Esophagus squamous epithelium (tissue), 5 donors: ENCODE data around the gene EZH2. TPM values are rescaled to one million over a fixed set of nuclear protein-coding genes. Genes with fewer than 3 reads are reported as not detected.

ENCODE experiments used
- DNase-seq: peaks from one replicate; lab custom pipeline; 2025; lab: John Stamatoyannopoulos, UW
- H3K27ac ChIP-seq, 4 donors: fragments of 200-600 bp; sonication (generic); one replicate each; pipeline ENCODE4 v1.5.1; 2016 to 2019; ENCODE audit warnings: mild to moderate bottlenecking in 1 of 4
- H3K27me3 ChIP-seq, 4 donors: fragments of 200-600 bp; sonication (generic); 1 replicate in 3 of 4; 2 replicates in 1 of 4; pipeline versions ENCODE4 v1.5.1 to v1.6.0; 2017 to 2021; ENCODE audit warnings: antibody characterized with exemption in 1 of 4
- H3K36me3 ChIP-seq, 3 donors: fragments of 200-600 bp; sonication (generic); one replicate each; pipeline ENCODE4 v1.5.1; 2016 to 2019
- H3K4me1 ChIP-seq, 3 donors: fragments of 200-600 bp; sonication (generic); one replicate each; pipeline ENCODE4 v1.5.1; 2017 to 2019
- H3K4me3 ChIP-seq, 4 donors: fragments of 200-600 bp; sonication (generic); 1 replicate in 3 of 4; 2 replicates in 1 of 4; pipeline ENCODE4 v1.5.1; 2016 to 2019; ENCODE audit warnings: mild to moderate bottlenecking in 2 of 4, moderate library complexity in 1 of 4
- H3K9me3 ChIP-seq, 3 donors: fragments of 200-600 bp; sonication (generic); one replicate each; pipeline ENCODE4 v1.5.1; 2016 to 2019
- POLR2A ChIP-seq, 4 donors: fragments of 450-650 bp; IDR thresholded peaks; one replicate each; pipeline ENCODE4 v1.6.1; 2017; ENCODE audit warnings: antibody characterized with exemption in 4 of 4, mild to moderate bottlenecking in 4 of 4, moderate library complexity in 3 of 4
- WGBS, 2 donors: methylation state at CpG; one replicate each; pipeline ENCODE4 v1.1.5; 2018; 5-methylcytosine and 5-hydroxymethylcytosine counted together
- intact Hi-C: fragments of 100-400 bp; cut with DNase I; formaldehyde crosslinking; loops from one replicate; pipeline ENCODE4 v1.15.0; 2022
- total RNA-seq, 4 donors: library from RNA; depleted of rRNA; stranded (reverse); fragments of >200 nt; gene quantifications; one replicate each; pipeline ENCODE4 v1.1.0, GENCODE V29; 2016
- TF ChIP-seq, protein P1 (sequence below), 6 experiments: fragments of 450-650 bp in 4 of 6; fragments of 200-600 bp in 2 of 6; sonication (generic) in 2 of 6; IDR thresholded peaks; one replicate each; pipeline ENCODE4 v1.5.1; 2016 to 2019; ENCODE audit warnings: antibody characterized with exemption in 6 of 6, mild to moderate bottlenecking in 4 of 6, moderate library complexity in 4 of 6
- donor health status: DM: yes; HTN: yes; CAD: no.

The EZH2 gene
- total RNA-seq, 4 donors from 2014 or later: 6.2 to 22.3 (median 12.7) TPM

DNA sequence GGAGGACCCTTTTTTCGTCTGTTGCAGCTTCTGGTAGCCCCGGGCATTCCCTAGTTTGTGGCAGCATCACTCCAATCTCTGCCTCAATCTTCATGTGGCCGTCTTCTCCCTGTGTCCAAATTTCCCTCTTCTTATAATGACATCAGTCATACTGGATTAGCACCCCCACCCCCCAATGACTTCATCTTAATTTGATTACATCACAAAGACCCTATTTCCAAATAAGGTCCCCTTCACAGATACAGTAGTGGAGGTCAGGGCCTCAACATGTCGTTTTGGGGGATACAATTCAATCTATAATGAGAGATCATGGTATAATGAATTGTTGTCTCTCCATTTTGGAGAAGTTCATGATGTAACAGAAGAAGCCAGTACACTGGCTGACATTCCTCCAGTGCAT lies 28.1 kb upstream of the EZH2 start:
- H3K9me3 ChIP-seq: no peaks in the 10 kb centered on the region
- no peak for DNase-seq
- WGBS, 2 donors: 80 to 93% methylated on average over 2 to 4 of the region's 4 CpGs

GRCh38 chr7:148911626-148912025 lies 27.5 kb upstream of the EZH2 start:
- H3K36me3 ChIP-seq: no peaks in the 10 kb centered on the region
- peaks cover 0 to 57% (median 4%) of the 10 kb centered on the region in 3 donors for H3K4me1 ChIP-seq
- intact Hi-C loops: no loop called here
- TF ChIP-seq, protein P1, sequence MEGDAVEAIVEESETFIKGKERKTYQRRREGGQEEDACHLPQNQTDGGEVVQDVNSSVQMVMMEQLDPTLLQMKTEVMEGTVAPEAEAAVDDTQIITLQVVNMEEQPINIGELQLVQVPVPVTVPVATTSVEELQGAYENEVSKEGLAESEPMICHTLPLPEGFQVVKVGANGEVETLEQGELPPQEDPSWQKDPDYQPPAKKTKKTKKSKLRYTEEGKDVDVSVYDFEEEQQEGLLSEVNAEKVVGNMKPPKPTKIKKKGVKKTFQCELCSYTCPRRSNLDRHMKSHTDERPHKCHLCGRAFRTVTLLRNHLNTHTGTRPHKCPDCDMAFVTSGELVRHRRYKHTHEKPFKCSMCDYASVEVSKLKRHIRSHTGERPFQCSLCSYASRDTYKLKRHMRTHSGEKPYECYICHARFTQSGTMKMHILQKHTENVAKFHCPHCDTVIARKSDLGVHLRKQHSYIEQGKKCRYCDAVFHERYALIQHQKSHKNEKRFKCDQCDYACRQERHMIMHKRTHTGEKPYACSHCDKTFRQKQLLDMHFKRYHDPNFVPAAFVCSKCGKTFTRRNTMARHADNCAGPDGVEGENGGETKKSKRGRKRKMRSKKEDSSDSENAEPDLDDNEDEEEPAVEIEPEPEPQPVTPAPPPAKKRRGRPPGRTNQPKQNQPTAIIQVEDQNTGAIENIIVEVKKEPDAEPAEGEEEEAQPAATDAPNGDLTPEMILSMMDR (IDR thresholded peaks at IDR 0.05): no peak
- TF ChIP-seq POLR2A (IDR thresholded peaks at IDR 0.05): no peak
- H3K9me3 ChIP-seq: no peaks in the 10 kb centered on the region
- H3K4me3 ChIP-seq: no peak overlapping the region
- WGBS, 2 donors: no CpG with 5 or more reads among the region's 1 CpG
- H3K27me3 ChIP-seq: peaks cover 0 to 12% (median 0%) of the 10 kb centered on the region in 4 donors
- peak overlapping the region in 3 of 4 donors; percentile 19 to 58 (median 24) for H3K27ac ChIP-seq
- no peak for DNase-seq

More for the DNA sequence above, 28.1 kb upstream of the EZH2 start:
- TF ChIP-seq, protein P1 (IDR thresholded peaks at IDR 0.05): no peak
- no peak for TF ChIP-seq POLR2A (IDR thresholded peaks at IDR 0.05)
- intact Hi-C loops: no loop called here
- Histone ChIP-seq H3K4me1 (peaks cover 0 to 57% (median 4%) of the 10 kb centered on the region in 3 donors), H3K36me3 (no peaks in the 10 kb centered on the region), H3K27me3 (peaks cover 0 to 12% (median 0%) of the 10 kb centered on the region in 4 donors), H3K27ac (peak overlapping the region in 2 of 4 donors; percentile 19 to 58), H3K4me3 (no peak overlapping the region)

GRCh38 chr7:148909568-148909967 lies 25.5 kb upstream of the EZH2 start:
- H3K36me3 ChIP-seq: no peaks in the 10 kb centered on the region
- TF ChIP-seq, protein P1 (IDR thresholded peaks at IDR 0.05): no peak
- TF ChIP-seq POLR2A (IDR thresholded peaks at IDR 0.05): no peak
- DNase-seq: no peak
- no peaks in the 10 kb centered on the region for H3K9me3 ChIP-seq
- intact Hi-C loops: no loop called here
- peak overlapping the region in 1 of 4 donors; percentile 57 for H3K27ac ChIP-seq
- no peak overlapping the region for H3K4me3 ChIP-seq
- H3K27me3 ChIP-seq: peaks cover 0 to 12% (median 0%) of the 10 kb centered on the region in 4 donors
- H3K4me1 ChIP-seq: peaks cover 0 to 44% (median 4%) of the 10 kb centered on the region in 3 donors
- 65 to 70% methylated on average over 5 of the region's 5 CpGs for WGBS, 2 donors

DNA sequence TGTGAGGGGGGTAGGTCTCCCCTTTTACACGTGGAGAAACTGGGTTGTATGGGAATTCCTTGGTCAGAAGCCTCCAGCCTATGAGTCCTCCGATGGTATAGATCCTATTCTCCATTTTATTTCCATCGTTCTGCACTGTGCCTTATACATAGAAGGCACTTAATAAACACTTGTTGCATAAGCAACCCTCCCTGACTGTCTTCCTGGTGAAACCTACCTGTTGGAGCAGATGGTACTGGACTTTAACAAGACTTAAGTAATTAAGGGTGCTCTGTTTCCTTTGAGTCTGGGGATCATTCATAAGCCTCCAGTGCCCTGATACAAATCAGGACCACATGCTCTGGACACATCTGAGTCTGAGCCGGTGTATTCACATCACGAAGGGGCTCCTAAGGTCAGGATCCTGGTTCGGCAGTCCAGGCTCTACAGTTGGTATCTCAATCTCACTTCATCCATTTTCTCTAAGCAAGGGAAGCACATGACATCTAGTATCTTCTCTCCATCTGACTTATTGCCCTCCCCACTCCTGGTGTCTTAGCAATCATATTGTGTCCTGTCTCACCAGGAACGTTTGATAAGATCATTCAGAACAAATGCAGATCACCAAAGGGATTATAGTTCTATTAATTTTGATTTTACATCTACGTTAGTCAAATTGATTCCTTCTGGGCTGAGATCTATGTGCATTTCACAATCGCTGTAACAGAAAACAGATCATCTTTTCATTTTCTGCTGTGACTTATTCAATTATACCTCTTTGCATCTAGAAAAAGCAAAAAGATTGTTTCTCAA lies 22.8 kb upstream of the EZH2 start:
- Histone ChIP-seq H3K9me3 (no peaks in the 10 kb centered on the region), H3K4me3 (no peak overlapping the region), H3K4me1 (peaks cover 0 to 33% (median 0%) of the 10 kb centered on the region in 3 donors), H3K27me3 (peaks cover 0 to 12% (median 0%) of the 10 kb centered on the region in 4 donors), H3K27ac (no peak overlapping the region), H3K36me3 (no peaks in the 10 kb centered on the region)
- intact Hi-C loops: no loop called here
- DNase-seq: no peak
- TF ChIP-seq, protein P1 (IDR thresholded peaks at IDR 0.05): no peak
- no peak for TF ChIP-seq POLR2A (IDR thresholded peaks at IDR 0.05)
- 74 to 81% methylated on average over 9 of the region's 9 CpGs for WGBS, 2 donors

GRCh38 chr7:148905093-148905666 lies 21.1 kb upstream of the EZH2 start:
- intact Hi-C loops: no loop called here
- Histone ChIP-seq H3K27ac (no peak overlapping the region), H3K36me3 (no peaks in the 10 kb centered on the region), H3K9me3 (no peaks in the 10 kb centered on the region), H3K4me3 (no peak overlapping the region), H3K4me1 (peaks cover 0 to 27% (median 0%) of the 10 kb centered on the region in 3 donors), H3K27me3 (peaks cover 0 to 12% (median 0%) of the 10 kb centered on the region in 4 donors)
- WGBS, 2 donors: 23 to 37% methylated on average over 5 to 6 of the region's 6 CpGs
- TF ChIP-seq POLR2A (IDR thresholded peaks at IDR 0.05): no peak
- TF ChIP-seq, protein P1 (IDR thresholded peaks at IDR 0.05): no peak
- no peak for DNase-seq
